ENCODE data around the gene NPHS1.
A peak's percentile ranks its signal among the peaks of the same experiment; 100 is the strongest.
"Not testable (repeated sequence)": the region's sequence is repeated elsewhere in the genome, so short reads cannot be mapped to it uniquely, and the experiment has no call there.

The NPHS1 gene

DNA sequence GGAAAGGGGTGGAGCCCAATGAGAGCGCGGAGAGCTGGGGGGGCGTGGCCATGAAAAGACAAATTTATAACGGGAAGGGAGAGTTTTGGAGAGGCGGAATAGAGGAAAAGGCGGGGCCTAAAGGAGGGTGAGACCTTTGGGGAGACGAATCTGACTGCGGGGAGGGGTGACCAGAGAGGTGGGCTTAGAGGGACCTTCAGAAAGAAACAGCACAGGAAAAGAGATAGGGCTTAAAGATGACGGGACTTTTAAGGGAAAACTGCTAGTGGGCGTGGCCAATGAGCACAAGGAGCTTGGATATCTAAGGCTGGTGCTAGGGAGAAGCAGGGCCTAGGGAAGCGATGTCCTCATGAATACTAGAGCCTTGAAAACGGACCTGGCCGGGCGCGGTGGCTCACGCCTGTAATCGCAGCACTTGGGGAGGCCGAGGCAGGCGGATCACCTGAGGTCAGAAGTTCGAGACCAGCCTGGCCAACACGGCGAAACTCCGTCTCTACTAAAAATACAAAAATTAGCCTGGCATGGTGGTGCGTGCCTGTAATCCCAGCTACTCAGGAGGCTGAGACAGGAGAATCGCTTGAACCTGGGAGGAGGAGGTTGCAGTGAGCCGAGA is 17.9 kb upstream of the NPHS1 start:
- H3K4me1 Mint-ChIP-seq (ENCODE audit: low read depth in 2 of 2): peaks cover 14% of the 10 kb centered on the region in 2 donors
- not testable (repeated sequence) for H3K36me3 Mint-ChIP-seq (ENCODE audit: insufficient read depth); ATAC-seq (replicated peaks); DNase-seq; H3K9me3 Mint-ChIP-seq
- peak overlapping the region in 1 of 2 donors; percentile 9 for H3K27ac Mint-ChIP-seq
- H3K27me3 Mint-ChIP-seq: peaks cover 46 to 87% of the 10 kb centered on the region in 2 donors
- peak overlapping the region; percentile 64 to 80 for H3K4me3 Mint-ChIP-seq

GRCh38 chr19:35869327-35870123 is 17.2 kb upstream of the NPHS1 start:
- peaks cover 3% of the 10 kb centered on the region for H3K36me3 Mint-ChIP-seq (ENCODE audit: insufficient read depth)
- H3K9me3 Mint-ChIP-seq: no peaks in the 10 kb centered on the region
- peak overlapping the region in 1 of 2 donors; percentile 9 for H3K27ac Mint-ChIP-seq
- DNase-seq: peak; percentile 67 to 73 (median 67)
- peaks cover 48 to 89% of the 10 kb centered on the region in 2 donors for H3K27me3 Mint-ChIP-seq
- H3K4me3 Mint-ChIP-seq: peak overlapping the region; percentile 64 to 80
- ATAC-seq (replicated peaks): peak; percentile 89
- peaks cover 14% of the 10 kb centered on the region in 2 donors for H3K4me1 Mint-ChIP-seq (ENCODE audit: low read depth in 2 of 2)

GRCh38 chr19:35868823-35869326 is 16.6 kb upstream of the NPHS1 start:
- ATAC-seq (replicated peaks) (no peak), DNase-seq (no peak)
- no peaks in the 10 kb centered on the region for H3K9me3 Mint-ChIP-seq
- no peak overlapping the region for H3K27ac Mint-ChIP-seq
- peaks cover 48 to 89% of the 10 kb centered on the region in 2 donors for H3K27me3 Mint-ChIP-seq
- peak overlapping the region; percentile 64 to 80 for H3K4me3 Mint-ChIP-seq
- peaks cover 3% of the 10 kb centered on the region for H3K36me3 Mint-ChIP-seq (ENCODE audit: insufficient read depth)
- peaks cover 14% of the 10 kb centered on the region in 2 donors for H3K4me1 Mint-ChIP-seq (ENCODE audit: low read depth in 2 of 2)

GRCh38 chr19:35868172-35868822 is 16.0 kb upstream of the NPHS1 start, which contains the start of gene APLP1:
TSS of gene APLP1 (plus strand) at chr19:35868574. CDS start at chr19:35868637, 63 bp downstream.
- H3K27ac Mint-ChIP-seq: peak within 1 kb of the TSS in 1 of 2 donors; percentile 81
- ATAC-seq (replicated peaks): peak; percentile 79

GRCh38 chr19:35863018-35863417 is 10.7 kb upstream of the NPHS1 start:
- no peak for ATAC-seq (replicated peaks)
- Mint-ChIP-seq H3K36me3 (ENCODE audit: insufficient read depth) (no peaks in the 10 kb centered on the region), H3K4me3 (no peak overlapping the region), H3K9me3 (no peaks in the 10 kb centered on the region), H3K27ac (no peak overlapping the region), H3K27me3 (peaks cover 49 to 95% of the 10 kb centered on the region in 2 donors), H3K4me1 (ENCODE audit: low read depth in 2 of 2) (peaks cover 0 to 8% of the 10 kb centered on the region in 2 donors)
- no peak for DNase-seq

More at GRCh38 chr19:35868172-35868822, 16.0 kb upstream of the NPHS1 start, which contains the start of gene APLP1:
- H3K36me3 Mint-ChIP-seq (ENCODE audit: insufficient read depth): peaks cover 3% of the 10 kb centered on the region
- peak within 1 kb of the TSS; percentile 64 to 80 for H3K4me3 Mint-ChIP-seq
- peak; percentile 52 to 62 (median 55) for DNase-seq
- peaks cover 48 to 86% of the 10 kb centered on the region in 2 donors for H3K27me3 Mint-ChIP-seq
- H3K4me1 Mint-ChIP-seq (ENCODE audit: low read depth in 2 of 2): peaks cover 14% of the 10 kb centered on the region in 2 donors
- H3K9me3 Mint-ChIP-seq: no peaks in the 10 kb centered on the region

DNA sequence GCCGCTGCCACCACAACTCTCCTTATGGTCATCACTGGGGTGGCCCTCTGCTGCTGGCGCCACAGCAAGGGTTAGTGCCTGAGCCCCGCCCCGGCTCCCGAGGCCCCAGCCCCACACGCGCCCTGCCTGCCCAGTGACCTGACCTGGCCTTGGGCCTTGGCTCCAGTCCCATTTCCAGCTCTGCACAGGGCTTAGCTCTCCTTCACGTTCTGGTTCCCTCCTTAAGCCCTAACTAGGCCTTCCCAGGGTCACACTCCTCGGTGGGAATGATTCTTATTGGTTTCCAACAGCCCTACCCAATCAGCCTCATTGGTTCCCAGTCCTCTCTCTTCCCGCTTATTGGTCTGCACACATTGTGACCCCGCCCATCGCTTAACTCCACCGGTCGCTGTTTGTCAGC is 10.2 kb upstream of the NPHS1 start:
- peaks cover 49 to 95% of the 10 kb centered on the region in 2 donors for H3K27me3 Mint-ChIP-seq
- ATAC-seq (replicated peaks): no peak

GRCh38 chr19:35861640-35862160 is 9.4 kb upstream of the NPHS1 start:
- H3K27ac Mint-ChIP-seq: no peak overlapping the region
- peaks cover 48 to 94% of the 10 kb centered on the region in 2 donors for H3K27me3 Mint-ChIP-seq
- H3K9me3 Mint-ChIP-seq: no peaks in the 10 kb centered on the region
- H3K4me3 Mint-ChIP-seq: no peak overlapping the region
- no peaks in the 10 kb centered on the region for H3K36me3 Mint-ChIP-seq (ENCODE audit: insufficient read depth)
- peaks cover 5 to 10% of the 10 kb centered on the region in 2 donors for H3K4me1 Mint-ChIP-seq (ENCODE audit: low read depth in 2 of 2)
- ATAC-seq (replicated peaks) (no peak), DNase-seq (no peak)

More for the DNA sequence above, 10.2 kb upstream of the NPHS1 start:
- Mint-ChIP-seq H3K27ac (no peak overlapping the region), H3K4me3 (no peak overlapping the region), H3K36me3 (ENCODE audit: insufficient read depth) (no peaks in the 10 kb centered on the region), H3K9me3 (no peaks in the 10 kb centered on the region), H3K4me1 (ENCODE audit: low read depth in 2 of 2) (peaks cover 0 to 7% of the 10 kb centered on the region in 2 donors)
- DNase-seq: no peak

DNA sequence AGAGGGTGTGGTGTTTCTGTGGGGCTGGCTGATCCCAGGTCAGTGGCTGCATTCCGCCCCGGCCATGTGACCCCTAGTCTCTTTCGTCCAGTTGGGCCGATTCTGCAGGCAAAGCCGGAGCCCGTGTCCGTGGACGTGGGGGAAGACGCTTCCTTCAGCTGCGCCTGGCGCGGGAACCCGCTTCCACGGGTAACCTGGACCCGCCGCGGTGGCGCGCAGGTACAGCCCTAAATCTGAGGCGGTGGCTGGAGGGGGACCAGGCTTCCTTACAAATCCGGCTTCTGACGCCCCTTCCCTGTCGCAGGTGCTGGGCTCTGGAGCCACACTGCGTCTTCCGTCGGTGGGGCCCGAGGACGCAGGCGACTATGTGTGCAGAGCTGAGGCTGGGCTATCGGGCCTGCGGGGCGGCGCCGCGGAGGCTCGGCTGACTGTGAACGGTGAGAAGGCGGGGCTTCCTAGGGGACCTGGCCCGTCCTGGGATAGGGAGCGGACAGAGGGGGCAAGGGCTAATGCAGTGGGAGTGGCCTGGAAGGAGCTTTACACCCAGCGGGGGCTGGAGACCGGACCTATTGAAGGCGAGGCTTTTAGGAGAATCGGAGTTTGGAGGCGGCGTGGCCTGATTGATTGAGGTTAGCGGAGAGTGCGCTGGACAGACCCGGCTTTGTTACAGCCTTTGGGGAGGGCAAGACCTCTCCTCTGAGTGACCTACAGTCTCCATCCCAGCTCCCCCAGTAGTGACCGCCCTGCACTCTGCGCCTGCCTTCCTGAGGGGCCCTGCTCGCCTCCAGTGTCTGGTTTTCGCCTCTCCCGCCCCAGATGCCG is 8.7 kb upstream of the NPHS1 start:
- Mint-ChIP-seq H3K27me3 (peaks cover 42 to 87% of the 10 kb centered on the region in 2 donors), H3K4me1 (ENCODE audit: low read depth in 2 of 2) (peaks cover 8 to 10% of the 10 kb centered on the region in 2 donors), H3K27ac (no peak overlapping the region), H3K9me3 (no peaks in the 10 kb centered on the region), H3K36me3 (ENCODE audit: insufficient read depth) (no peaks in the 10 kb centered on the region), H3K4me3 (no peak overlapping the region)
- no peak for ATAC-seq (replicated peaks)
- no peak for DNase-seq

DNA sequence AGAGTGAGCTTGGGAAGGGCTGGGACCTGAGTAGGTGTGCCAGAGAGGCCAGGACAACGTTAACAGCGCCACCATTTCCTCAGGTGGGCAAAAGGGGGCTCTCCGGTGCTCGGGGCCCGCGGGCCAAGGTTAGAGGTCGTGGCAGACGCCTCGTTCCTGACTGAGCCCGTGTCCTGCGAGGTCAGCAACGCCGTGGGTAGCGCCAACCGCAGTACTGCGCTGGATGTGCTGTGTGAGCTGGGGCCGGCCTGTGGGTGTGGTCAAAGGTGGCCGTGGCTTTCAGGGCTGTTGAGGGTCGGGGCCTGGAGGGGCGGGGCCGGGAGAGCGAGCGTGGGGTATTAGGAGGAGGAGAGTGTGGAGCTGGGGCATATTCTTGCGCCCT is 8.1 kb upstream of the NPHS1 start:
- no peak overlapping the region for H3K27ac Mint-ChIP-seq

DNA sequence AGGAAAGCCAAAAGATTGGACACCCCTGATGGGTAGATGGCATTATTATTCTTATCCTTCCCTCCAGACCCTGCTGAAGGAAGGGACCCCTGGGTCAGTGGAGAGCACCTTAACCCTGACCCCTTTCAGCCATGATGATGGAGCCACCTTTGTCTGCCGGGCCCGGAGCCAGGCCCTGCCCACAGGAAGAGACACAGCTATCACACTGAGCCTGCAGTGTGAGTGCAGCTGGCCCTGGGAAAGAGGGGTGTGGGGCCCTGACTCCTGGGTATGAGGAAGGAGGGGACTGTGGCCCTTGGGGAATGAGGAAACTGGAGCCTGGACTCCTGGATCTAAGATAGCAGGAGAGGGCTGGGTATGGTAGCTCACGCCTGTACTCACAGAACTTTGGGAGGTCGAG is 7.1 kb upstream of the NPHS1 start:
- DNase-seq: no peak
- Mint-ChIP-seq H3K27me3 (peaks cover 48 to 87% of the 10 kb centered on the region in 2 donors), H3K9me3 (no peaks in the 10 kb centered on the region), H3K4me1 (ENCODE audit: low read depth in 2 of 2) (peaks cover 8 to 10% of the 10 kb centered on the region in 2 donors), H3K36me3 (ENCODE audit: insufficient read depth) (no peaks in the 10 kb centered on the region), H3K4me3 (no peak overlapping the region), H3K27ac (peak overlapping the region in 1 of 2 donors; percentile 82)
- ATAC-seq (replicated peaks): no peak

More for the DNA sequence above, 8.1 kb upstream of the NPHS1 start:
- no peaks in the 10 kb centered on the region for H3K9me3 Mint-ChIP-seq
- peaks cover 44 to 87% of the 10 kb centered on the region in 2 donors for H3K27me3 Mint-ChIP-seq
- H3K36me3 Mint-ChIP-seq (ENCODE audit: insufficient read depth): no peaks in the 10 kb centered on the region
- ATAC-seq (replicated peaks): no peak
- DNase-seq: no peak
- H3K4me1 Mint-ChIP-seq (ENCODE audit: low read depth in 2 of 2): peaks cover 8 to 10% of the 10 kb centered on the region in 2 donors
- no peak overlapping the region for H3K4me3 Mint-ChIP-seq

GRCh38 chr19:35858311-35858710 is 6.0 kb upstream of the NPHS1 start:
- DNase-seq: no peak
- Mint-ChIP-seq H3K27me3 (peaks cover 54 to 88% of the 10 kb centered on the region in 2 donors), H3K4me1 (ENCODE audit: low read depth in 2 of 2) (peaks cover 8 to 10% of the 10 kb centered on the region in 2 donors), H3K36me3 (ENCODE audit: insufficient read depth) (no peaks in the 10 kb centered on the region), H3K4me3 (peak overlapping the region in 1 of 2 donors; percentile 49), H3K9me3 (no peaks in the 10 kb centered on the region), H3K27ac (no peak overlapping the region)
- ATAC-seq (replicated peaks): no peak

GRCh38 chr19:35856546-35857149 is 4.3 kb upstream of the NPHS1 start, which contains the start of gene KIRREL2:
TSS of gene KIRREL2 (plus strand) at chr19:35856911. CDS start at chr19:35857120, 209 bp downstream.
- ATAC-seq (replicated peaks) (peak; percentile 54), DNase-seq (no peak)
- no peaks in the 10 kb centered on the region for H3K36me3 Mint-ChIP-seq (ENCODE audit: insufficient read depth)
- H3K4me1 Mint-ChIP-seq (ENCODE audit: low read depth in 2 of 2): peaks cover 8 to 10% of the 10 kb centered on the region in 2 donors
- peaks cover 59 to 91% of the 10 kb centered on the region in 2 donors for H3K27me3 Mint-ChIP-seq
- no peaks in the 10 kb centered on the region for H3K9me3 Mint-ChIP-seq
- H3K4me3 Mint-ChIP-seq: peak within 1 kb of the TSS; percentile 74 to 80
- H3K27ac Mint-ChIP-seq: peak within 1 kb of the TSS; percentile 25 to 54

Measured in effector memory CD8-positive, alpha-beta T cell (primary cell).